ENCODE measurements around the gene RET.

DNA sequence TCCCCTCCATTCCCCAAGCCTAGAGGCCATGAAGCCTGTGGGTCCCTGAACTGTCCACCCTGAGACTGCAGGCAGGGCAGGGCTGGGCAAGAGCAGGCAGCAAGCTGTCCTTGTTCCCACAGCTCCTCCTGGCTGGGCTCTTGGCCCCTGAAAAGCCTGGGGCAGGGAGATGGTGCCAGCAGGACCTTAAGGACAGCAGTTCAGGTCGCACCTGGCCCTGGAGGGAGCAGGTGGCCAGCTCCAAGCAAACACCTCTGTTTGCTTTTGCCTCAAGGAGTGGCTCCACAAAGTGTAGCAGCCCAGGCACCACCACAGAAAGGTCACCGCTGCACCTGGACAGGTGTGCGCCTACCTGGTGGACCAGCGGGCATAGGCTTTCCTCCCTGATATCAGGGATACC is 5.2 kb downstream of the RET start:
- no peak for TF ChIP-seq POLR2A (IDR thresholded peaks at IDR 0.05)
- TF ChIP-seq, protein P1, sequence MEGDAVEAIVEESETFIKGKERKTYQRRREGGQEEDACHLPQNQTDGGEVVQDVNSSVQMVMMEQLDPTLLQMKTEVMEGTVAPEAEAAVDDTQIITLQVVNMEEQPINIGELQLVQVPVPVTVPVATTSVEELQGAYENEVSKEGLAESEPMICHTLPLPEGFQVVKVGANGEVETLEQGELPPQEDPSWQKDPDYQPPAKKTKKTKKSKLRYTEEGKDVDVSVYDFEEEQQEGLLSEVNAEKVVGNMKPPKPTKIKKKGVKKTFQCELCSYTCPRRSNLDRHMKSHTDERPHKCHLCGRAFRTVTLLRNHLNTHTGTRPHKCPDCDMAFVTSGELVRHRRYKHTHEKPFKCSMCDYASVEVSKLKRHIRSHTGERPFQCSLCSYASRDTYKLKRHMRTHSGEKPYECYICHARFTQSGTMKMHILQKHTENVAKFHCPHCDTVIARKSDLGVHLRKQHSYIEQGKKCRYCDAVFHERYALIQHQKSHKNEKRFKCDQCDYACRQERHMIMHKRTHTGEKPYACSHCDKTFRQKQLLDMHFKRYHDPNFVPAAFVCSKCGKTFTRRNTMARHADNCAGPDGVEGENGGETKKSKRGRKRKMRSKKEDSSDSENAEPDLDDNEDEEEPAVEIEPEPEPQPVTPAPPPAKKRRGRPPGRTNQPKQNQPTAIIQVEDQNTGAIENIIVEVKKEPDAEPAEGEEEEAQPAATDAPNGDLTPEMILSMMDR (IDR thresholded peaks at IDR 0.05): no peak

Data from ovary (tissue), 3 donors.